Measurements from ENCODE around the gene RAPGEF1.

Gene RAPGEF1

GRCh38 chr9:131622523-131622922, 117.4 kb downstream of the RAPGEF1 start:
- peaks cover 28% of the 10 kb centered on the region for H3K36me3 ChIP-seq (ENCODE audit: control insufficient read depth, low read depth, low read length)
- H3K9me3 ChIP-seq (ENCODE audit: control insufficient read depth, low read depth, low read length): no peaks in the 10 kb centered on the region
- no peak overlapping the region for H3K27ac ChIP-seq (ENCODE audit: low read length)
- no peak overlapping the region for H3K9ac ChIP-seq (ENCODE audit: low read length)
- H3K27me3 ChIP-seq (ENCODE audit: control insufficient read depth, insufficient read depth, low read length): no peaks in the 10 kb centered on the region
- H3K4me3 ChIP-seq (ENCODE audit: low read length): no peak overlapping the region
- no peaks in the 10 kb centered on the region for H3K4me1 ChIP-seq (ENCODE audit: control insufficient read depth, low read depth, low read length)

GRCh38 chr9:131621551-131622358, 118.1 kb downstream of the RAPGEF1 start:
- Histone ChIP-seq H3K36me3 (ENCODE audit: control insufficient read depth, low read depth, low read length) (peaks cover 28% of the 10 kb centered on the region), H3K27ac (ENCODE audit: low read length) (no peak overlapping the region), H3K4me3 (ENCODE audit: low read length) (no peak overlapping the region), H3K9ac (ENCODE audit: low read length) (no peak overlapping the region), H3K27me3 (ENCODE audit: control insufficient read depth, insufficient read depth, low read length) (no peaks in the 10 kb centered on the region), H3K9me3 (ENCODE audit: control insufficient read depth, low read depth, low read length) (no peaks in the 10 kb centered on the region), H3K4me1 (ENCODE audit: control insufficient read depth, low read depth, low read length) (no peaks in the 10 kb centered on the region)

GRCh38 chr9:131620764-131621520, 118.9 kb downstream of the RAPGEF1 start:
- H3K4me3 ChIP-seq (ENCODE audit: low read length): no peak overlapping the region
- H3K4me1 ChIP-seq (ENCODE audit: control insufficient read depth, low read depth, low read length): no peaks in the 10 kb centered on the region
- H3K27me3 ChIP-seq (ENCODE audit: control insufficient read depth, insufficient read depth, low read length): no peaks in the 10 kb centered on the region
- no peak overlapping the region for H3K27ac ChIP-seq (ENCODE audit: low read length)
- H3K9me3 ChIP-seq (ENCODE audit: control insufficient read depth, low read depth, low read length): no peaks in the 10 kb centered on the region
- H3K9ac ChIP-seq (ENCODE audit: low read length): no peak overlapping the region
- peaks cover 28% of the 10 kb centered on the region for H3K36me3 ChIP-seq (ENCODE audit: control insufficient read depth, low read depth, low read length)

- no peaks in the 10 kb centered on the region for H3K4me1 ChIP-seq (ENCODE audit: control insufficient read depth, low read depth, low read length)
- peaks cover 19% of the 10 kb centered on the region for H3K36me3 ChIP-seq (ENCODE audit: control insufficient read depth, low read depth, low read length)
- H3K4me3 ChIP-seq (ENCODE audit: low read length): no peak overlapping the region
- no peaks in the 10 kb centered on the region for H3K27me3 ChIP-seq (ENCODE audit: control insufficient read depth, insufficient read depth, low read length)
- no peak overlapping the region for H3K9ac ChIP-seq (ENCODE audit: low read length)
- no peak overlapping the region for H3K27ac ChIP-seq (ENCODE audit: low read length)
- H3K9me3 ChIP-seq (ENCODE audit: control insufficient read depth, low read depth, low read length): no peaks in the 10 kb centered on the region
Measured at GRCh38 chr9:131619680-131620079, 120.2 kb downstream of the RAPGEF1 start.

GRCh38 chr9:131618785-131619184, 121.1 kb downstream of the RAPGEF1 start:
- Histone ChIP-seq H3K36me3 (ENCODE audit: control insufficient read depth, low read depth, low read length) (peaks cover 19% of the 10 kb centered on the region), H3K9ac (ENCODE audit: low read length) (no peak overlapping the region), H3K4me3 (ENCODE audit: low read length) (no peak overlapping the region), H3K27ac (ENCODE audit: low read length) (no peak overlapping the region), H3K9me3 (ENCODE audit: control insufficient read depth, low read depth, low read length) (no peaks in the 10 kb centered on the region), H3K27me3 (ENCODE audit: control insufficient read depth, insufficient read depth, low read length) (no peaks in the 10 kb centered on the region), H3K4me1 (ENCODE audit: control insufficient read depth, low read depth, low read length) (no peaks in the 10 kb centered on the region)

GRCh38 chr9:131618071-131618479, 121.8 kb downstream of the RAPGEF1 start:
- no peaks in the 10 kb centered on the region for H3K9me3 ChIP-seq (ENCODE audit: control insufficient read depth, low read depth, low read length)
- peaks cover 19% of the 10 kb centered on the region for H3K36me3 ChIP-seq (ENCODE audit: control insufficient read depth, low read depth, low read length)
- H3K4me1 ChIP-seq (ENCODE audit: control insufficient read depth, low read depth, low read length): no peaks in the 10 kb centered on the region
- no peak overlapping the region for H3K4me3 ChIP-seq (ENCODE audit: low read length)
- no peak overlapping the region for H3K27ac ChIP-seq (ENCODE audit: low read length)
- H3K27me3 ChIP-seq (ENCODE audit: control insufficient read depth, insufficient read depth, low read length): no peaks in the 10 kb centered on the region
- no peak overlapping the region for H3K9ac ChIP-seq (ENCODE audit: low read length)

GRCh38 chr9:131617611-131618010, 122.3 kb downstream of the RAPGEF1 start:
- H3K36me3 ChIP-seq (ENCODE audit: control insufficient read depth, low read depth, low read length): peaks cover 19% of the 10 kb centered on the region
- H3K27ac ChIP-seq (ENCODE audit: low read length): no peak overlapping the region
- H3K4me1 ChIP-seq (ENCODE audit: control insufficient read depth, low read depth, low read length): no peaks in the 10 kb centered on the region
- H3K9ac ChIP-seq (ENCODE audit: low read length): no peak overlapping the region
- no peaks in the 10 kb centered on the region for H3K27me3 ChIP-seq (ENCODE audit: control insufficient read depth, insufficient read depth, low read length)
- no peaks in the 10 kb centered on the region for H3K9me3 ChIP-seq (ENCODE audit: control insufficient read depth, low read depth, low read length)
- H3K4me3 ChIP-seq (ENCODE audit: low read length): no peak overlapping the region

- Histone ChIP-seq H3K27ac (ENCODE audit: low read length) (no peak overlapping the region), H3K4me1 (ENCODE audit: control insufficient read depth, low read depth, low read length) (no peaks in the 10 kb centered on the region), H3K36me3 (ENCODE audit: control insufficient read depth, low read depth, low read length) (peaks cover 19% of the 10 kb centered on the region), H3K27me3 (ENCODE audit: control insufficient read depth, insufficient read depth, low read length) (no peaks in the 10 kb centered on the region), H3K9me3 (ENCODE audit: control insufficient read depth, low read depth, low read length) (no peaks in the 10 kb centered on the region), H3K9ac (ENCODE audit: low read length) (no peak overlapping the region), H3K4me3 (ENCODE audit: low read length) (no peak overlapping the region)
Measured at GRCh38 chr9:131616983-131617604, 122.8 kb downstream of the RAPGEF1 start.

- Histone ChIP-seq H3K27ac (ENCODE audit: low read length) (no peak overlapping the region), H3K27me3 (ENCODE audit: control insufficient read depth, insufficient read depth, low read length) (no peaks in the 10 kb centered on the region), H3K36me3 (ENCODE audit: control insufficient read depth, low read depth, low read length) (peaks cover 2% of the 10 kb centered on the region), H3K4me3 (ENCODE audit: low read length) (no peak overlapping the region), H3K9ac (ENCODE audit: low read length) (no peak overlapping the region), H3K9me3 (ENCODE audit: control insufficient read depth, low read depth, low read length) (no peaks in the 10 kb centered on the region), H3K4me1 (ENCODE audit: control insufficient read depth, low read depth, low read length) (peaks cover 3% of the 10 kb centered on the region)
Measured at GRCh38 chr9:131614340-131614915, 125.4 kb downstream of the RAPGEF1 start.

GRCh38 chr9:131613921-131614320, 126.0 kb downstream of the RAPGEF1 start:
- Histone ChIP-seq H3K9me3 (ENCODE audit: control insufficient read depth, low read depth, low read length) (no peaks in the 10 kb centered on the region), H3K36me3 (ENCODE audit: control insufficient read depth, low read depth, low read length) (no peaks in the 10 kb centered on the region), H3K27me3 (ENCODE audit: control insufficient read depth, insufficient read depth, low read length) (no peaks in the 10 kb centered on the region), H3K4me3 (ENCODE audit: low read length) (no peak overlapping the region), H3K9ac (ENCODE audit: low read length) (no peak overlapping the region), H3K4me1 (ENCODE audit: control insufficient read depth, low read depth, low read length) (peaks cover 8% of the 10 kb centered on the region), H3K27ac (ENCODE audit: low read length) (no peak overlapping the region)

GRCh38 chr9:131612851-131613250, 127.0 kb downstream of the RAPGEF1 start:
- H3K27ac ChIP-seq (ENCODE audit: low read length): no peak overlapping the region
- no peak overlapping the region for H3K9ac ChIP-seq (ENCODE audit: low read length)
- no peaks in the 10 kb centered on the region for H3K9me3 ChIP-seq (ENCODE audit: control insufficient read depth, low read depth, low read length)
- H3K36me3 ChIP-seq (ENCODE audit: control insufficient read depth, low read depth, low read length): no peaks in the 10 kb centered on the region
- H3K27me3 ChIP-seq (ENCODE audit: control insufficient read depth, insufficient read depth, low read length): no peaks in the 10 kb centered on the region
- no peak overlapping the region for H3K4me3 ChIP-seq (ENCODE audit: low read length)
- peaks cover 17% of the 10 kb centered on the region for H3K4me1 ChIP-seq (ENCODE audit: control insufficient read depth, low read depth, low read length)
